Esophagus muscularis mucosa (tissue), 3 donors: ENCODE data around the gene CASS4.

Source experiments
- CTCF ChIP-seq, 3 experiments: fragments of 200-600 bp in 2 of 3; fragments of 450-650 bp in 1 of 3; sonication (generic) in 2 of 3; IDR thresholded peaks; one replicate each; pipeline ENCODE4 v1.5.1; 2017 to 2019; ENCODE audit warnings: antibody characterized with exemption in 3 of 3, mild to moderate bottlenecking in 2 of 3, moderate library complexity in 1 of 3
- POLR2A ChIP-seq: fragments of 450-650 bp; IDR thresholded peaks from one replicate; pipeline ENCODE4 v1.6.1; 2017; ENCODE audit warnings: antibody characterized with exemption, moderate library complexity, mild to moderate bottlenecking, low read depth
- POLR2AphosphoS5 ChIP-seq, 2 donors: sonication (generic); formaldehyde crosslinking; IDR thresholded peaks; one replicate each; pipeline ENCODE4 v1.6.1; 2017; ENCODE audit warnings: antibody characterized with exemption in 2 of 2

DNA sequence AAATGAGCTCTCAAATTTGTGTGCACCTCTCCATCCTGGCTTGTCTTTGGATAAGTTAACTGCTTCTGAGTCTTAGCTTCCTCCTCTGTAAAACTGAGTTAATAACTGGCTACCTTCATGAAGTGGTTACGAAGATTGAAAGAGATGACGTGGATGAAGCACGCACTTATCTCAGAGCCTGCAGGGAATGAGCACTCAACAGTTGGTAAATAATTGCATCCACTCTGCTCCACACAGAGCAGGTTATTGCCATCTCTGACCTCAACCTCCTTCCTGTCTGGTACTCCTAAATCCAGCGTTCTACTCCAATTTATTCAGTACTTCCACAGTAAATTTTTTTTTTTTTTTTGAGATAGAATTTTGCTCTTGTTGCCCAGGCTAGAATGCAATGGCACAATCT is 26.9 kb upstream of the CASS4 start:
- TF ChIP-seq CTCF (IDR thresholded peaks at IDR 0.05) (no peak), POLR2A (no peak), POLR2AphosphoS5 (IDR thresholded peaks at IDR 0.05) (no peak)
